Kidney epithelial cell (primary cell): ENCODE data around the gene CEP162. TPM values are rescaled to one million over a fixed set of nuclear protein-coding genes. Genes with fewer than 3 reads are reported as not detected.

Source experiments
- DNase-seq: peaks from one replicate; pipeline ENCODE4 v3.0.0-alpha.2; 2010; ENCODE audit warnings: low read depth
- H3K27me3 ChIP-seq: 2 replicates; pipeline ENCODE4 v1.6.0; 2011; ENCODE audit warnings: low read length; ENCODE audit not compliant: control insufficient read depth, insufficient read depth
- H3K36me3 ChIP-seq: 2 replicates; pipeline ENCODE4 v1.5.1; 2011; ENCODE audit warnings: low read length; ENCODE audit not compliant: control insufficient read depth, insufficient read depth
- H3K4me3 ChIP-seq: 2 replicates; pipeline ENCODE4 v1.5.1; 2011; ENCODE audit warnings: low read depth, mild to moderate bottlenecking, control low read depth, low read length
- CTCF ChIP-seq: IDR thresholded peaks from 2 replicates; pipeline ENCODE4 v1.5.1; 2011; ENCODE audit warnings: mild to moderate bottlenecking, moderate library complexity, low read length, control low read depth, inconsistent platforms; ENCODE audit not compliant: insufficient read depth, poor library complexity, severe bottlenecking
- total RNA-seq: library from RNA; depleted of rRNA; stranded (reverse); fragments of >200 nt; gene quantifications from 2 replicates; pipeline ENCODE4 v1.2.3, GENCODE V29; 2015

Gene CEP162
- total RNA-seq = 6.3 and 7.6 TPM in 2 replicates

GRCh38 chr6:84227434-84228197 is at the start of gene CEP162:
Gene CEP162, minus strand, starts transcription at chr6:84227643. Its CDS starts 1,250 bp downstream, at chr6:84226393.
- TF ChIP-seq CTCF = peak; percentile 65
- Histone ChIP-seq H3K36me3 (no peaks in the 10 kb centered on the region), H3K27me3 (no peaks in the 10 kb centered on the region), H3K4me3 (peak within 1 kb of the TSS; percentile 89)
- peak; percentile 61 for DNase-seq

GRCh38 chr6:84274856-84275255 is 47.4 kb upstream of the CEP162 start:
- Histone ChIP-seq H3K27me3 (no peaks in the 10 kb centered on the region), H3K36me3 (no peaks in the 10 kb centered on the region), H3K4me3 (no peak overlapping the region)
- no peak for DNase-seq
- no peak for TF ChIP-seq CTCF

- Histone ChIP-seq H3K36me3 (no peaks in the 10 kb centered on the region), H3K27me3 (no peaks in the 10 kb centered on the region), H3K4me3 (no peak overlapping the region)
- DNase-seq = no peak
- TF ChIP-seq CTCF = no peak
Observed at GRCh38 chr6:84273048-84273809, 45.8 kb upstream of the CEP162 start.

GRCh38 chr6:84272298-84272697 is 44.9 kb upstream of the CEP162 start:
- DNase-seq = no peak
- no peak overlapping the region for H3K4me3 ChIP-seq
- TF ChIP-seq CTCF = no peak
- H3K36me3 ChIP-seq = no peaks in the 10 kb centered on the region
- no peaks in the 10 kb centered on the region for H3K27me3 ChIP-seq

- no peaks in the 10 kb centered on the region for H3K27me3 ChIP-seq
- no peak for DNase-seq
- H3K36me3 ChIP-seq = no peaks in the 10 kb centered on the region
- TF ChIP-seq CTCF = no peak
- H3K4me3 ChIP-seq = no peak overlapping the region
Observed at GRCh38 chr6:84271061-84271716, 43.7 kb upstream of the CEP162 start.
